Muscle of back (tissue), 10 donors: Measurements from ENCODE around the gene IL17RD. TPM values are rescaled to one million over a fixed set of nuclear protein-coding genes. Genes with fewer than 3 reads are reported as not detected.

Experiments used
- polyA plus RNA-seq, 10 donors: library from polyadenylated mRNA; unstranded; fragments of 120-200 nt; gene quantifications; one replicate each; pipeline ENCODE4 v1.2.1, GENCODE V29; 2013; ENCODE audit not compliant: insufficient read length in 10 of 10

Gene IL17RD
- polyA plus RNA-seq, 10 donors: 22.6 to 36.7 (median 29.0) TPM

Other genes with a start within 250 kb of the IL17RD start
- under 1 TPM in 6 of 10 donors, not detected in 4; 0.08 to 0.19 (median 0.09) TPM for gene SPATA12, start 104.7 kb downstream of the IL17RD start, polyA plus RNA-seq
- gene HESX1, start 34.6 kb upstream of the IL17RD start, polyA plus RNA-seq: 1 to 10 TPM; 1.3 to 2.9 (median 1.8) TPM
- gene APPL1, start 62.4 kb upstream of the IL17RD start, polyA plus RNA-seq: 10 to 100 TPM; 31.1 to 47.2 (median 41.1) TPM
- gene ASB14, start 127.3 kb upstream of the IL17RD start, polyA plus RNA-seq: 1 to 10 TPM in 2 of 10 donors, under 1 TPM in 8; 0.42 to 1.6 (median 0.80) TPM